Endometrium (tissue), 2 donors: ENCODE data around the gene ETHE1.
A peak's percentile ranks its signal among the peaks of the same experiment; 100 is the strongest.
"Not testable (repeated sequence)": the region's sequence is repeated elsewhere in the genome, so short reads cannot be mapped to it uniquely, and the experiment has no call there.

Experiments used
- FAIRE-seq: peaks from 2 replicates; lab custom pipeline; 2012; peaks lifted over from hg19 to GRCh38; lab: Jason Lieb, UNC
- donor health status: control.
- donor health status: control.

The ETHE1 gene

GRCh38 chr19:43551399-43552197, 24.6 kb upstream of the ETHE1 start:
- no peak for FAIRE-seq

- no peak for FAIRE-seq
These were observed 21.7 kb upstream of the ETHE1 start for GRCh38 chr19:43548706-43549105.

GRCh38 chr19:43547926-43548325, 20.9 kb upstream of the ETHE1 start:
- not testable (repeated sequence) for FAIRE-seq

GRCh38 chr19:43546581-43546980, 19.6 kb upstream of the ETHE1 start:
- no peak for FAIRE-seq

- no peak for FAIRE-seq
These were observed 19.0 kb upstream of the ETHE1 start for GRCh38 chr19:43545981-43546380.

- FAIRE-seq: no peak
These were observed 18.3 kb upstream of the ETHE1 start for GRCh38 chr19:43545276-43545675.

GRCh38 chr19:43544077-43544476, 17.1 kb upstream of the ETHE1 start:
- FAIRE-seq: no peak

GRCh38 chr19:43541920-43542650, 15.1 kb upstream of the ETHE1 start:
- FAIRE-seq: no peak

GRCh38 chr19:43540381-43540780, 13.4 kb upstream of the ETHE1 start:
- FAIRE-seq: no peak

GRCh38 chr19:43538922-43539321, 11.9 kb upstream of the ETHE1 start:
- no peak for FAIRE-seq

- FAIRE-seq: no peak
These were observed 8.1 kb upstream of the ETHE1 start for GRCh38 chr19:43534816-43535761.

GRCh38 chr19:43534305-43534815, 7.4 kb upstream of the ETHE1 start:
- no peak for FAIRE-seq

GRCh38 chr19:43533546-43534304, 6.7 kb upstream of the ETHE1 start:
- peak; percentile 99 for FAIRE-seq

- peak; percentile 90 for FAIRE-seq
These were observed 6.1 kb upstream of the ETHE1 start, which contains the start of gene ZNF575 for GRCh38 chr19:43532962-43533545. Gene ZNF575 (plus strand): TSS chr19:43533188. CDS start chr19:43534423, 1,235 bp downstream.

- no peak for FAIRE-seq
These were observed 5.6 kb upstream of the ETHE1 start for GRCh38 chr19:43532571-43532961.

GRCh38 chr19:43527860-43528622, 1.0 kb upstream of the ETHE1 start:
- no peak for FAIRE-seq

- FAIRE-seq: no peak
These were observed 897 bp downstream of the ETHE1 start for GRCh38 chr19:43525836-43526771.

- FAIRE-seq: no peak
These were observed 1.8 kb downstream of the ETHE1 start for GRCh38 chr19:43524922-43525835.
